Activated naive CD8-positive, alpha-beta T cell treated with anti-CD3 and anti-CD28 coated beads, Interleukin-2, amount 10 ng/mL, durations not matched to agents 7 days and 5 days (primary cell): ENCODE results near the gene DNAJB6. TPM values are rescaled to one million over a fixed set of nuclear protein-coding genes. Genes with fewer than 3 reads are reported as not detected.

ENCODE experiments used
- ATAC-seq: fragments of 150-1000 bp; cut with Tn5 transposase; one replicate; pipeline ENCODE4 v1.10.0; 2021; ENCODE audit warnings: low read depth, moderate library complexity
- POLR2A ChIA-PET: fragments of 350-600 bp; sonication (Branson Sonifier 250); formaldehyde crosslinking; loops from one replicate; lab custom pipeline; 2021; ENCODE audit warnings: antibody characterized with exemption; lab: Charles Lee
- DNase-seq: peaks from one replicate; pipeline ENCODE4 v3.0.0; 2021
- H3K27ac Mint-ChIP-seq: one replicate; pipeline ENCODE4 v1.8.0; 2022; ENCODE audit warnings: mild to moderate bottlenecking, mixed read lengths
- H3K27me3 Mint-ChIP-seq: one replicate; pipeline ENCODE4 v1.8.0; 2022; ENCODE audit warnings: mild to moderate bottlenecking, moderate library complexity, mixed read lengths
- H3K36me3 Mint-ChIP-seq: one replicate; pipeline ENCODE4 v1.8.0; 2021; ENCODE audit warnings: mild to moderate bottlenecking, mixed read lengths
- H3K4me1 Mint-ChIP-seq: one replicate; pipeline ENCODE4 v1.8.0; 2021; ENCODE audit warnings: mixed read lengths
- H3K4me3 Mint-ChIP-seq: one replicate; pipeline ENCODE4 v1.8.0; 2022; ENCODE audit warnings: mild to moderate bottlenecking, moderate library complexity, mixed read lengths
- H3K9me3 Mint-ChIP-seq: one replicate; pipeline ENCODE4 v1.8.0; 2021; ENCODE audit warnings: mixed read lengths
- total RNA-seq, 2 experiments: library from RNA; stranded (reverse); gene quantifications; one replicate each; pipeline ENCODE4 v1.2.3, GENCODE V29; 2021

DNAJB6 gene
- total RNA-seq, 2 experiments from 2014 or later: 60.0 to 67.0 TPM

DNA sequence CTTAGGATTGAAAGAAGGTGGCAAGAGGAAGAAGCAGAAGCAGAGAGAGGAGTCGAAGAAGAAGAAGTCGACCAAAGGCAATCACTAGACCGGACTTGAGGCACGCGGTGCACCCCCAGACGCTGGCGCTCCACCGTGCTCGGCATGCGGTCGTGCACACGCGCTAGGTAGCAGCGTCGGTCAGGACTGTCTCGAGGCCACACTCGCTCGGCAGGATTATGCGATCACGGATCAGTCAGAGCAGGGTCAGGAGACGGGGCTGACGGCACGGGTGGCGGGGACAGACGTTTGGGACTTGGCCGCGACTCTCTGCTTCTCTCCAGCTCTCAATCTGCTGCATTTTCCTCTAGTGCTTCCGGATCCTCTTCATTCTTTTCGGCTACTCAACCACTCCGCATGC lies 79.2 kb downstream of the DNAJB6 start:
- Mint-ChIP-seq H3K4me3 (no peak overlapping the region), H3K36me3 (no peaks in the 10 kb centered on the region), H3K9me3 (no peaks in the 10 kb centered on the region), H3K4me1 (no peaks in the 10 kb centered on the region), H3K27me3 (no peaks in the 10 kb centered on the region), H3K27ac (no peak overlapping the region)
- no peak for ATAC-seq
- POLR2A ChIA-PET: no interaction called here
- DNase-seq: no peak

DNA sequence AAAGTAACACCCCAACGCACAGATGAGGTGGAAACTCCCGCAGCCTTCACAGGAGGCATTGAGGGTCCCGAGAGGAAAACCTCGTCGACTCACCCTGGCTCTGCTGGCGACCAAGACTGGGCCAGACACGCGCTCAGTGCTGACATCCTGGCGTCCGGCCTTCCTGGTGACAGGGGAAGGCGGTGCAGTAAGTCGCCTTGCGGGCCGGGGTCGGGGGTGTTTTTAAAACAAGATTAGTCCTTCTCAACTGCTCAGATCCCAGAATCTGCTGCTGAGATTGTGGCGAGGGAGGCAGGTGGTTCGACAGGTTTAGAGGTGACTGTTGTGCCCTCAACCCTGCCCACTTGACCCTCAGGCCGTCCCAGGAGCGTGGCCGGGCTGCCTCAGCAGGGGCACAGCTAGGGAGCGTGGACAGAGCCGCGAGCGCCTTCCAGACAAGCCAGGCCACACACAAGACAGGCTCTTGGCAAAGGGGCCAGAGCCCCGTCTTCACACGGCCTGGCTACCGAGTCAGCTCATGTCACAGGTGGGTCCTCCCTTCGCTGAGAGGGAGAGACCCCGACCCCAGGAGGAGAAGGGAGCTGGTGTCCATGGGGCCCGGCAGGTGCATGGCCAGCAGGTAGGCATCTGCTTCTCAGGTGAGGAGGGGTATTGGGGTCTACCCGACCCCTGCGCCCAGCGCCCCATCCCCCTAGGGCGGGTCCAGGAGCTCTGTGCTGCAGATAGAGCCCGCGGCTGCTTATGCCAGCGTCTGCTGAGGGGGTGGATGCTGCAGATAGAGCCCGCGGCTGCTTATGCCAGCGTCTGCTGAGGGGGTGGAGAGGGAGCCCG lies 81.6 kb downstream of the DNAJB6 start:
- POLR2A ChIA-PET: no interaction called here
- no peaks in the 10 kb centered on the region for H3K27me3 Mint-ChIP-seq
- H3K27ac Mint-ChIP-seq: no peak overlapping the region
- H3K9me3 Mint-ChIP-seq: no peaks in the 10 kb centered on the region
- no peak for ATAC-seq
- H3K36me3 Mint-ChIP-seq: no peaks in the 10 kb centered on the region
- DNase-seq: no peak
- no peak overlapping the region for H3K4me3 Mint-ChIP-seq
- no peaks in the 10 kb centered on the region for H3K4me1 Mint-ChIP-seq

DNA sequence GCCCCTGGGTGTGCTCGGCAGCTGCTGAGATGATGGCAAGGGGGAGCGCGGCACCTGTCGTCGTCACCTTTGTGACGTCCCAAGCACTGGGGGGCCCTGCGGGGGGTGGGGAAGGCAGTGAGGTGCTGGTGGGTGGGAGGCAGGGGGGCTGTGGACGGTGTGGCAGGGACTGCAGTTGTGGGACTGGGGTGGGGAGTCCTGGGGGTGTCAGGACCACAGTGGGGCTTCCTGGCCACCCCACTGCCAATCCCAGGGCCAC lies 82.2 kb downstream of the DNAJB6 start:
- H3K4me1 Mint-ChIP-seq: no peaks in the 10 kb centered on the region
- no peaks in the 10 kb centered on the region for H3K36me3 Mint-ChIP-seq
- no peak for ATAC-seq
- H3K27ac Mint-ChIP-seq: no peak overlapping the region
- no peak overlapping the region for H3K4me3 Mint-ChIP-seq
- no peak for DNase-seq
- POLR2A ChIA-PET: no interaction called here
- H3K9me3 Mint-ChIP-seq: no peaks in the 10 kb centered on the region
- H3K27me3 Mint-ChIP-seq: no peaks in the 10 kb centered on the region

DNA sequence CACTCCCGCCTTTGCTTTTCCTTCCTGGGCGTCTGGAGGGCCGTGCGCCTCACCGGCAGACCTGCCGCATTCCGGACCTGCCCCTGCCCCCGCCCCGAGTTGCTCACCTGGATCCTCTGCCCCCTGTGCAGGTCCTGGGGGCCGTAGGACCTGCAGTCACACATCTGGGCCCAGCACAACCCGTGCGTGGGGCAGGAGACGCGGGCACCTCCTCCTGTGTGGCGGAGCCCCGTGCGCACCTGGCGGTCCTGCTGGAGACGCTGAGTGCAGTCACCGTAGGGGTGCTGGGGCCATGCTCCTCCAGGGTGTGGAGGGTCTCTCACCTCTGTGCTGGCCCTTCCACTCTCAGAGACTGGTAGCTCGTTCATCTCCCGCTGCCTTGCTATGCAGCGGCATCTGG lies 85.5 kb downstream of the DNAJB6 start:
- no peaks in the 10 kb centered on the region for H3K9me3 Mint-ChIP-seq
- ATAC-seq: no peak
- no peak for DNase-seq
- POLR2A ChIA-PET: no interaction called here
- H3K4me1 Mint-ChIP-seq: no peaks in the 10 kb centered on the region
- H3K4me3 Mint-ChIP-seq: no peak overlapping the region
- H3K36me3 Mint-ChIP-seq: no peaks in the 10 kb centered on the region
- no peaks in the 10 kb centered on the region for H3K27me3 Mint-ChIP-seq
- H3K27ac Mint-ChIP-seq: no peak overlapping the region

DNA sequence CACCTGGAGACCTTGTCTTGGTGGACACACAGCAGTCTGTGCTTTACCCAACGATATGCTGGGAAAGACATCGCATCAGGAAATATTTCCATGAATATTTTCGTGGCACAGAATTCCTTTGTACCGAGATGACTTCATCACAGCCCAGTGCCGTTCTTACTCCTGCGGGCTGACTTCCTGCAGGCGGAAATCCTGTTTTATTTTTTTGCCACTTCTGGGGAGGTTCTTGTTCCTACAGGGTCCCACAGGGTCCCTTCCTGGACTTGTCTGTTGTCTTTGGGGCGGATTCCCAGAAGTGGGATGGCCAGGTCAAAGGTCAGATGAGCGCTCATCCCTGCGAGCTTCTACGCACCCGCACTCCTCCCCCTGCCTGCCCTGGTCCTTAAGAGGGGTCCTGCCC lies 86.5 kb downstream of the DNAJB6 start:
- DNase-seq: no peak
- no peak overlapping the region for H3K27ac Mint-ChIP-seq
- no peaks in the 10 kb centered on the region for H3K36me3 Mint-ChIP-seq
- H3K27me3 Mint-ChIP-seq: no peaks in the 10 kb centered on the region
- H3K4me3 Mint-ChIP-seq: no peak overlapping the region
- no peaks in the 10 kb centered on the region for H3K9me3 Mint-ChIP-seq
- ATAC-seq: no peak
- no peaks in the 10 kb centered on the region for H3K4me1 Mint-ChIP-seq
- POLR2A ChIA-PET: no interaction called here

DNA sequence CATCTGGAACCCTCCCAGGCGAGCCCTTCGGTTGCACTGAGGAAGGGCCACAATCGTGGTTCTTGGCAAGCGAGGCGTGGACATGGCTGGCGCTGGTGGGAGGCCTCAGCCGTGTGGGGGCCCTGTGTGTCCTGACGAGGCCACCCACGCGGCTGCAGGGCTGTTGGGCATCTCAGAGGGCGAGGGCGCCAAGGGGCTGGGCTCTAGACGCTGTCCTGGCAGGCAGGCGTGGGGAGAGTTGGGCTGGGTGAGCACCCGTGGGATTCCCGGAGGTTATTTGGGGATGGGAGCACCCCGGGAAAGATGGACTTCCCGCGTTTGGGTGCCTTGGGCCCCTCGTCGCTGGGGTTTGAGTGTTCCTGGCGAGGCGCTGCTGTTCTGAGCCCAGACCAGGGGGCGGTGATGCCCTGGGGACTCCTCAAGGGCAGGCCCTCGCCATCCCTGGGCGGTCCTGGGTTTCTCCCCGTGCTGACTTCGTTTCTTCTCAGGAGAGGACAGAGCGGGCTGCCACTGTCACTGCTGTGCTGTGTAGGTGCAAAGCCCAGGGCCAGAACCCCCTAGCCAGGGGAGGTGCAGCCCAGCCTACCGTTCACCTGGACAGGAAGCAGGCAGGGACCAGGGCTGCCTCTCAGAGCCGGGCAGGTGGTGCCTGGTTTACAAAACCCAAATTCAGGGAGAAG lies 87.2 kb downstream of the DNAJB6 start:
- no peaks in the 10 kb centered on the region for H3K36me3 Mint-ChIP-seq
- DNase-seq: no peak
- POLR2A ChIA-PET: no interaction called here
- no peak for ATAC-seq
- H3K27ac Mint-ChIP-seq: no peak overlapping the region
- no peaks in the 10 kb centered on the region for H3K27me3 Mint-ChIP-seq
- H3K9me3 Mint-ChIP-seq: no peaks in the 10 kb centered on the region
- H3K4me3 Mint-ChIP-seq: no peak overlapping the region
- H3K4me1 Mint-ChIP-seq: no peaks in the 10 kb centered on the region

DNA sequence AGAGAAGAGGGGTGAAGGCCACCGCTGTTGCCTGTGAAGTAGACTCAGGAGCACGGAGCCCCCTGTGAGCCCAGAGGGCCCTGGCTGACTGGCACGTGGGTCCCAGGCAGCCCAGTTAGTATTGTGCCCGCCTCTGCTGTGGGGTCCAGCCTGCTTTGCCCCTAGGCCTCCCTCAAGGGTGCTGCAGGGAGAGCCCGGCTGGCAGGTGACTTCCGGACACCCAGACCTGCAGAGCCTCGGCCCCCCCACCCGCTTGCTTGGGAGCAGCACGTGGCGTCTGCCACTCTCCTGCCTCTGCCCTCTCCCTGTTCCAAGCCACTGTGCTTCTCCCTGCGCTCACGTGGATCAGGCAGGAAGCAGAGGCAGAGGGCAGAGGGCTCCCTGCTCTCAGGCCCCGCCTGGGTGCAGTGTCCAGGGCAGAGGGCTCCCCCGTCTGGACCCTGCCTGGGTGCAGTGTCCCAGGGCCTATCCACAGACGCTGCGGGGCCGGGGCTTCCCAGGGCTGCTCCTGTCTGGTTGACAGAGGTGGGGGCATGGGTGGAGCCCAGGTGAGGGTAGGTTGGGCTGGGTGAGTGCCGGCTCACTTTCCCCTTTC lies 88.4 kb downstream of the DNAJB6 start:
- no peaks in the 10 kb centered on the region for H3K9me3 Mint-ChIP-seq
- ATAC-seq: no peak
- no peaks in the 10 kb centered on the region for H3K36me3 Mint-ChIP-seq
- no peak overlapping the region for H3K4me3 Mint-ChIP-seq
- H3K4me1 Mint-ChIP-seq: no peaks in the 10 kb centered on the region
- POLR2A ChIA-PET: no interaction called here
- no peak for DNase-seq
- H3K27ac Mint-ChIP-seq: no peak overlapping the region
- H3K27me3 Mint-ChIP-seq: no peaks in the 10 kb centered on the region

DNA sequence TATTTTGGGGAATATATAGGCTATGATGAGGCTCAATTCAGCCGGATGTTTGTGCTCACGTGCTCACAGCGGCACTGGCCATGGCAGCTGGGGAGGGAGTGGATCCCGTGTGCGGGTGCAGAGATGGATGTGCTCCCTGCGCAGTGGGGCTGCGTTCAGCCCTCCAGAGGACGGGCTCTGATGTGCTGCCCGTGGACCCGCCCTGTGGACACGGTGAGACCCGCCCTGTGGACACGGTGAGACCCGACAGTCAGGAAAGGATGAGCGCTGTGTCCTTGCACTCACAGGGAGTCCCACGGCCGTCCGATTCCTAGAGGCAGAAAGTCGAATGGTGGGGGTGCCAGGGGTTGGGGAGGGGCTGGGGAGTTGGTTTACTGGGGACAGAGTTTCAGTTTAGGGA lies 89.0 kb downstream of the DNAJB6 start:
- DNase-seq: no peak
- H3K4me1 Mint-ChIP-seq: no peaks in the 10 kb centered on the region
- H3K4me3 Mint-ChIP-seq: no peak overlapping the region
- H3K27me3 Mint-ChIP-seq: no peaks in the 10 kb centered on the region
- no peak overlapping the region for H3K27ac Mint-ChIP-seq
- H3K9me3 Mint-ChIP-seq: no peaks in the 10 kb centered on the region
- POLR2A ChIA-PET: no interaction called here
- H3K36me3 Mint-ChIP-seq: no peaks in the 10 kb centered on the region
- ATAC-seq: no peak

DNA sequence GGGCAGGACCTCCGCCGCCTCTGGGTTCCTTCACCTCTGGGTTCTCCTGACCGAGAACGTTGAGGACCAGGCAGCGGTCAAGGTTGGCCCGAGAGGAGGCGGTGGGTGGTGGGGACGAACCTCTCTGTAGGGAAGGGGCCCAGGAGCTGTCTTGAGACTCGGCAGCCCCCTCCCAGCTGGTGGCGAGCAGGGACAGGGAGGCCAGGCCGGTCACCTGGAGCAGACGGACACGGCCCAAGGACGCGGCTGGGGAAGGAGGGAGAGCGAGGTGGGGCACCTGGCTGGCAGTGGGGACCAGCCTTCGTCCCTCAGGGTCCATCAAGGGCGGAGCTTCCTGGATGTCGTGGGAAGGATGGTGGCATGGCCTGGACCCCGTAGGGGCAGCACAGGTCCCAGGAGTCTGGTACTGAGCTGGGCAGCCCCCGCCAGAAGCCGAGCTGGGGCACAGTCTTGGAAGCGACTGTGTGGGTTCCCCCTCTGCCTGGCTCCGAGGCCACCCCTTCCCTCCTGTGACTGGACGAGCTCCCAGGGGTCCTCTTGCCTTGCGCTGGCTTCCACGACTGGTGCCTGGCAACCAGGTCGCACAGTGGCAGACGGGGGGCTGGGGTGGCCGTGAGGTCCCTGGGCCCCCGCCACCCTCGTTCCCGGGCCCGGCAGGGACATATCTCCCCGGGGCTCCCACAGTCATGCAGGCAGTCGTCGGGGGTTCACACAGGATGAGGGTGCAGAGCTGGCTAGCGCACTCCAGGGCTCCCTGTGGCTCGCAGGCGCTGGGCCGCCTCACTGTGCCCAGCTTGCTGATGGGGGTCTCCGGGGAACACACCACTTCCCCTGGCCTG lies 89.9 kb downstream of the DNAJB6 start:
- H3K9me3 Mint-ChIP-seq: no peaks in the 10 kb centered on the region
- no peaks in the 10 kb centered on the region for H3K27me3 Mint-ChIP-seq
- DNase-seq (no peak), ATAC-seq (no peak)
- H3K27ac Mint-ChIP-seq: no peak overlapping the region
- H3K36me3 Mint-ChIP-seq: no peaks in the 10 kb centered on the region
- POLR2A ChIA-PET: no interaction called here
- H3K4me1 Mint-ChIP-seq: no peaks in the 10 kb centered on the region
- no peak overlapping the region for H3K4me3 Mint-ChIP-seq

DNA sequence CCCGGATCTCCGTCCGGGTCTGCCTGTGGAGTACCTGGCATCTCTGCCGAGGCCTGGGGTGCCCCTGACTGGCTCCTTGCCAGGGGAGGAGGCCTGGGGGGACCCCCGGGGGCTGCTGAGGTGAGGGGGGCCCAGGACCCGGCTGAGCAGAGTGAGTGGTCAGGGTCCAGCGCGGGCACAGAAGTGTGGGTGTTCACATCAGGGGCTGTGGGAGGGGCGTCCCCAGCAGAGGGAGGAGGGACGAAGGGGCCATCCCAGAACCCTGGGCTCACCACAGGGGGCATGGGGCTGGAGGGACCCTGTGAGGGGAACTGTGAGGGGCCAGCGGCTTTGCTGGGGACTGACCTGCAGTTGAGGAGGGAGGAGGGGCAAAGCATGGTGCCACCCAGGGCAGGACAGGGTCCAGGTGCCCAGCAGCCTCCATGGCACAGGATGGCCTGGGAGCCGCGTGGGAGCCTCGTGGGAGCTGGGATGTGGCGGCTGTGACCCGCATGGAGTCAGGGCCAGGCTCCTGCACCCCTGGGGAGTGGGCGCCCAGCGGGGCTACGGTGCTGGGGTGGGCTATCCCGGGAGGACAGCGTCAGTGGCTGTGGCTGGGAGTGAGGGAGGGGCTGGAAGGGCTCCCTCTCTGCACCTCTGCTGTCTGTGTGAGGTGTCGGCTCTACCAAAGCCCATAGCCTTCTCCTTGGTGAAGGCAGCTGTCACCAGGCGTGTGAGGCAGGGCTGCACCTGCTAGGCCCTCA lies 91.2 kb downstream of the DNAJB6 start:
- Mint-ChIP-seq H3K36me3 (no peaks in the 10 kb centered on the region), H3K9me3 (no peaks in the 10 kb centered on the region), H3K4me3 (no peak overlapping the region), H3K27ac (no peak overlapping the region), H3K4me1 (peaks cover 7% of the 10 kb centered on the region), H3K27me3 (no peaks in the 10 kb centered on the region)
- DNase-seq: peak; percentile 28
- ATAC-seq: no peak
- POLR2A ChIA-PET: no interaction called here

DNA sequence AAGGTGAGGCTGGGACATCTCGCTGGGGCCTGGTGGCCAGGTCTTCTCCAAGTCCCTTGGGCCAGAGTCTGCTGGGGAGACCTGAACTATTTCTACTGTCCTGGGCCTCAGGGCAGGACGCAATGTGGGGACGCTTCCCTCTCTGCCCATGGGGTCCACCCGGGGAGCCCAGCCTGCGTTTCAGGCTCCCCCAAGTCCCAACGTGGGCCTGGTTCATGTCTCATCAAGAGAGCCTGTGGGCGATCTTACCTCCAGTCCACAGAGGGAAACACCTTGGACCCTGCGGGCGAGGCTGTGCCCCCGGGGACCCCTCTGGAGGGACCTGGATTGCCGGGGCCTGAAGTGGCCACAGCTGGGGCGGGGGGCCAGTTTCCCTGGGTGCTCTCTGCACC lies 91.7 kb downstream of the DNAJB6 start:
- no peaks in the 10 kb centered on the region for H3K36me3 Mint-ChIP-seq
- peaks cover 13% of the 10 kb centered on the region for H3K4me1 Mint-ChIP-seq
- H3K27me3 Mint-ChIP-seq: no peaks in the 10 kb centered on the region
- POLR2A ChIA-PET: no interaction called here
- no peak overlapping the region for H3K27ac Mint-ChIP-seq
- no peaks in the 10 kb centered on the region for H3K9me3 Mint-ChIP-seq
- no peak overlapping the region for H3K4me3 Mint-ChIP-seq
- peak; percentile 19 for DNase-seq
- no peak for ATAC-seq

DNA sequence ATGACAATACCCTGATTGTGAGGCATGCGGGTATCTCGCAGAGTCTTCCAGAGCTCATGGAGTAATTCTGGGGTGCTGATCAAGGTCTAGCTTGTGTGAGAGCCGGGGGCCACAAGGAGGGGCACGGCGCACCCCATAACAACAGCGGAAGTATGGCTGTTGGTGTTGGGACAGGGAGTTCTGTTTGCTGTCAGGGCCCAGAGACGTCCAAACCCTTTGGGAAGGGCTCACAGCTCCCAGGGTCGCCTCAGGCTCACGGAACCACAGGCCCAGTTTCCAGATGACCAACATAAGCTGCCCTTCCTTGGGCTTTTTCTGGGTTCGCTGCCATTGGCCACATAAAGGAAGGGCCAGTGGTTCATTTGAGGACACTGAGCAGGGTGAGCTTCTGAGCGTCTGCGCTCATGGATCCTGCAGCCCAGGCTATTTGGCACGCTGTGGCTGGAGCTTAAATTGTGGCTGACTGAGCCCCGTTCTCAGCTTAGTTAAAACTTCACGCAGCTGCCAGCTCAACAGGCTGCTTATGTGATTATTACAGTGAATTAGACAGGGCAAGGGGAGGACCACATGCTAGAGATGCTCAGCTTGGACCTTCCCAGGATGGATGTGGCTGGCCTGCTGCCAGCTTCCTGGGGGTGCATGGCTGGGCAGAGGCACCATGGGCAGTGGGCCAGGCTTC lies 92.3 kb downstream of the DNAJB6 start:
- no peaks in the 10 kb centered on the region for H3K36me3 Mint-ChIP-seq
- POLR2A ChIA-PET: no interaction called here
- H3K27ac Mint-ChIP-seq: no peak overlapping the region
- H3K27me3 Mint-ChIP-seq: no peaks in the 10 kb centered on the region
- ATAC-seq (no peak), DNase-seq (no peak)
- H3K4me3 Mint-ChIP-seq: no peak overlapping the region
- no peaks in the 10 kb centered on the region for H3K9me3 Mint-ChIP-seq
- H3K4me1 Mint-ChIP-seq: peaks cover 14% of the 10 kb centered on the region
